Activated T-helper 1 cell treated with anti-CD3 and anti-CD28 coated beads, Interleukin-12 subunit alpha, Interleukin-12 subunit beta, Interleukin-2, Interleukin-4 antibody, amounts not matched to agents 30 ng/mL and 10 ng/mL and 1 ng/mL, durations not matched to agents 14 hours and 24 hours and 36 hours (primary cell): Measurements from ENCODE around the gene CLDN8. TPM values are rescaled to one million over a fixed set of nuclear protein-coding genes. Genes with fewer than 3 reads are reported as not detected.

Experiments used
- DNase-seq: peaks from one replicate; pipeline ENCODE4 v3.0.0; 2021; ENCODE audit warnings: low spot score
- H3K27ac Mint-ChIP-seq: one replicate; pipeline ENCODE4 v1.8.0; 2021; ENCODE audit warnings: mild to moderate bottlenecking, mixed read lengths
- H3K27me3 Mint-ChIP-seq: one replicate; pipeline ENCODE4 v1.8.0; 2022; ENCODE audit warnings: mild to moderate bottlenecking, moderate library complexity, mixed read lengths; ENCODE audit not compliant: insufficient read depth
- H3K36me3 Mint-ChIP-seq: one replicate; pipeline ENCODE4 v1.8.0; 2021; ENCODE audit warnings: low read depth, mixed read lengths
- H3K4me1 Mint-ChIP-seq: one replicate; pipeline ENCODE4 v1.8.0; 2021; ENCODE audit warnings: low read depth, mixed read lengths
- H3K4me3 Mint-ChIP-seq: one replicate; pipeline ENCODE4 v1.8.0; 2021; ENCODE audit warnings: mild to moderate bottlenecking, moderate library complexity, mixed read lengths
- H3K9me3 Mint-ChIP-seq: one replicate; pipeline ENCODE4 v1.8.0; 2021; ENCODE audit warnings: mixed read lengths
- intact Hi-C: fragments of 100-400 bp; cut with micrococcal nuclease; formaldehyde crosslinking; loops from one replicate; pipeline ENCODE4 v1.15.1; 2024
- total RNA-seq: library from RNA; stranded (reverse); gene quantifications from 2 replicates; pipeline ENCODE4 v1.2.3, GENCODE V29; 2022

CLDN8 gene
- total RNA-seq, 1 donor from 2014 or later = not detected

DNA sequence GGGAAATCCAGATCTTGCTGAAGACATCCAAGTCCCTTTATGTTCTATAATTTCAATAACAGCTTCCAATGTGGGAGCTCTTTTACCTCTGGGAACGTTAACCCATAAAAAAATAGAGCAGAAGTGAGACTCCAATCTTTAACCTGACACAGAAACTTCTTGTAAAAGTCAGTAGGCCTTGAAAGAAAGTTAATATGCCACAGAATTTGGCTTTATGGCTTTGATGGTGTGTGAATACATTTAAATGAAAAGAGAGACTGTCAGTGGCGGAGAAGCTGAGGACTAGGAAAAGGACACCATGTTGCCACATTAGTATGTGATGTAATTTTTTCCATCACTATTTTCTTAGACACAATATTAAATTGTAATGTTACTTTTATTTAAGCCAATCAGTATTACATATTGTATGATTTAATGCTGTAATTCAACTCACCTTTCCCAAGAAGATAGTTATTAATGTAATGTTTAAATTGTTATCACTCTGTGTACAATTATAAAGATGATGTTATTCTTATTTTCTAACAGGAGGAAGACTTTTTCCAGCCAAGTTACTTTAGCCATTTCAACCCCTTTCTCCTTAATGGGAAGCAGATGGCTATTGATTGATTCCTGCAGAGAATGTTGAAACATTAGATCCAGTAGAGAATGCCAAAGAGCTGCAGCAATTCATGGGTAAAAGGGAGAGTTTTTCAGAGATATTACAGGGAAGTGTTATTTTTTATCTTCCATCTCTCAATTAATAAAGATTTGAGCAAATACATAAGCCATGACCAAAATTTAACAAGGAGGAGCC lies 17.5 kb upstream of the CLDN8 start:
- Mint-ChIP-seq H3K36me3 (no peaks in the 10 kb centered on the region), H3K4me3 (no peak overlapping the region), H3K27ac (no peak overlapping the region), H3K27me3 (no peaks in the 10 kb centered on the region), H3K4me1 (no peaks in the 10 kb centered on the region), H3K9me3 (no peaks in the 10 kb centered on the region)
- no peak for DNase-seq
- intact Hi-C loops = no loop called here

DNA sequence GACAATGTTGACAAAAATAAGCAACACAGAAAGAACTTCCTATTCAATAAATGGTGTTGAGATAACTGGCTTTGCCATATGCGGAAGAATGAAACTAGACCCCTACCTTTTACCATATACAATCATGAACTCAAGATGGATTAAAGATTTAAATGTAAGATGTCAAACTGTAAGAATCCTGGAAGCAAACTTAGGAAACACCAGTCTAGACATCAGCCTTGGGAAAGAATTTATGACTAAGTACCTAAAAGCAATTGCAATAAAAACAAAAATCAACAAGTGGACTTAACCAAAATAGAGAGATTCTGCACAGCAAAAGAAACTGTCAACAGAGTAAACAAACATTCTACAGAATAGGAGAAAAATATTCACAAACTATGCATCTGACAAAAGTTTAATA lies 16.1 kb upstream of the CLDN8 start:
- no peaks in the 10 kb centered on the region for H3K36me3 Mint-ChIP-seq
- H3K27me3 Mint-ChIP-seq = no peaks in the 10 kb centered on the region
- no peak overlapping the region for H3K27ac Mint-ChIP-seq
- H3K4me1 Mint-ChIP-seq = no peaks in the 10 kb centered on the region
- H3K9me3 Mint-ChIP-seq = no peaks in the 10 kb centered on the region
- DNase-seq = no peak
- no peak overlapping the region for H3K4me3 Mint-ChIP-seq
- intact Hi-C loops = no loop called here

DNA sequence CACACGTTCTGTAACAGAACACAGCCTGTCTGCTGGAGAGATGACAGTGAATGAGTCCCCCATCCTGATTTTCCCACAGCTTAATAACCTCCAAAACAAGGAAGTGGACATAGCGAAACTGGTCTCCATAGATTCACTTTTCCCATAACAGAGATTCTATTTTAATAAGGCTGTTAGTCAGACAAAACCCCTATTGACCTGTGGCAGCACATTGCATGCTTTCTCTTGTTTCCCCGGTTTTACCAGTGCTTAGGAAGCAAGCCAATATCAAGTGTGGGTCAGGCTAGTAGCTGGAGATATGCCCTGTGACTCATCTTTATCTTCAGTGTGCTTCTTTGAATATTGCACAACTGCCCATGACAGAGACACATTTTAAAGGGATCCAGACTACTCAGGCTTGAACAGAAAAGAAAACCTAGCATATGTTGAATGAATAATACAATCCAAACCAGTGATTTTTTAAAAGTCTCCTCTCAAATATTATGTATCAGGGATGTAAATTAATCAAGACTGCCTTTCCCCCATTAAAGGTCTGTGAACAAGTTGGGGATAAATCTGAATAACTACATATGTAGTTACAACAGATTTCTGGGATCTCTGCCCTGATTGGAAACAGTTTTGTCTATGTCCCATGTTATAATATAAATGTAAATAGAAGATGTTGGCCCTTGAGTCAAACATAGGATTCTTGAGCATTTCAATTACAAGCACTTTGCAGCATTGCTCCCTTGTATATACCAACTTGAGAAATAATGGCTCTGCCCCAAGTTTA lies 11.9 kb upstream of the CLDN8 start:
- no peaks in the 10 kb centered on the region for H3K27me3 Mint-ChIP-seq
- H3K36me3 Mint-ChIP-seq = no peaks in the 10 kb centered on the region
- no peaks in the 10 kb centered on the region for H3K9me3 Mint-ChIP-seq
- no peak overlapping the region for H3K27ac Mint-ChIP-seq
- H3K4me1 Mint-ChIP-seq = no peaks in the 10 kb centered on the region
- no peak overlapping the region for H3K4me3 Mint-ChIP-seq
- no peak for DNase-seq
- intact Hi-C loops = no loop called here

DNA sequence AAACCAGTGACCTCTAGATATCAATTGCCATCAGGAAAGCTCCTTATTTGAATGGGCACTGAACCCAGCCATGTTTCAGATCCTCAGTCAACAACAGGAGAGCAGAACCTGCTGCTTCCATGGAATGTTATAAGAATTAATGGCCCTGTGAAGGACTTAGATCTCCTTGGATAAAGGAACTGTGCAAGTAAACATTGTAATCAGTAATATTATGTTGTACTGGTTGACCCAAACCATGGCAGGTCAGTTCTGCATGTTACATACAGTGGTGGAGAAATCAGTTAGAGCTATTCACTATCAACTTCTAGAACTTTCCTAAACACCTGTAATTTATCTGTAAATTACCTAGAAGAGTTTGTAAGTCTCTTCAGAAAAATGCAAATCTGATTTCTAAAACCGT lies 11.2 kb upstream of the CLDN8 start:
- H3K4me3 Mint-ChIP-seq = no peak overlapping the region
- DNase-seq = no peak
- H3K27ac Mint-ChIP-seq = no peak overlapping the region
- no peaks in the 10 kb centered on the region for H3K4me1 Mint-ChIP-seq
- intact Hi-C loops = no loop called here
- H3K36me3 Mint-ChIP-seq = no peaks in the 10 kb centered on the region
- H3K9me3 Mint-ChIP-seq = no peaks in the 10 kb centered on the region
- H3K27me3 Mint-ChIP-seq = no peaks in the 10 kb centered on the region

DNA sequence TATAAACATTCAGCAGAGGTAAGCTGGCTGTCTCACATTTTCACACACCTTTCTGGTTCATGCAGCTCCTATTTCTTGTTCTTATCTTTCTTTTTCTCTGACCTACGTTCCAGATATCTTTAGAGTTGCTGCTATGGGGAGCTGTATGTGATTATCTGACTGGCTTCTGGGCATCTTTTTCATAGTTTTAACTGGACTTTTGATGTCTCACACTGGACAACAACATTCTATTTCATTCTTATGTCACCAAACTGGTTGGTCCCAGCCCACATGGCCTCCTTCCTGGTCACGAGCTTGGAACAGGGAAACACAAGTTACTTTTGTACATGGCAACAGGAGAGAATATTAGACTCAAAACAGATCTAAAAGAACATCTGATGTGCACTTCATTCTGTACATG lies 7.7 kb upstream of the CLDN8 start:
- no peak overlapping the region for H3K4me3 Mint-ChIP-seq
- H3K27me3 Mint-ChIP-seq = no peaks in the 10 kb centered on the region
- no peak overlapping the region for H3K27ac Mint-ChIP-seq
- H3K9me3 Mint-ChIP-seq = no peaks in the 10 kb centered on the region
- no peak for DNase-seq
- no peaks in the 10 kb centered on the region for H3K36me3 Mint-ChIP-seq
- intact Hi-C loops = no loop called here
- no peaks in the 10 kb centered on the region for H3K4me1 Mint-ChIP-seq

DNA sequence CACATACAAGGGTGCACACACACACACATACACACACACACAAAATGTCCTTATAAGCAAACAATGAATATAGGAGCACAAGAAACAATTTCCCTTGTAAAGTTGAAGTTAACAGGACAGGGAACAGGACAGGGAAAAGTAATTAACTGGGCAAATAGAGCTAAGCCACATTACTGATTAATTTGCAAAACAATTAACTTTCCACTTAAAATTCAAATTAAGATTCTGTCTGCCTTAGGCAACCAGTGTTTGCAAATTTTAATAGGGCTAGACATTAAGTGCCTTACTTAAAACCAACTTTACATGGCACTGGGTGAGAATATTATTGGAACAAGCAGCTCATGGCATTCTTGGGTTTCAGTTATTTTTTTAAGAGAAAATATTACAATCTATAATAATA lies 6.8 kb upstream of the CLDN8 start:
- intact Hi-C loops = no loop called here
- H3K4me1 Mint-ChIP-seq = no peaks in the 10 kb centered on the region

DNA sequence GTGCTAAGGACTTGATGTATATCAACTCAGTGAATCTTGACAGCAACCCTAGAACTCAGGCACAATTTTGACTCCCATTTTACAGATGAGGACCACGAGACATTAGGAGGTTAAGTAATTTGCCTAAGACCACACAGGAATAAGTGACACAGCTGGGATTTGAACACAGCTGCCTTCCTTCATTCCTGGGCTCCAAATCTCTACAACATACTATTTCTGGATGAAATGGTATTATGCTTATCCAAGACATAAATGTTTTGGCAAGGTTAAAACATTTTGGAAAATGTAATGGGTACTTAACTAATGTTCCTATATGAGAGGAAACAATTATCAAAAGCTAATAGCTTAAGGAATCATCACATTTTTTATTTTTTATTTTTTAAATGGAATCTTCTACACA lies 4.8 kb downstream of the CLDN8 start:
- Mint-ChIP-seq H3K4me1 (no peaks in the 10 kb centered on the region), H3K36me3 (no peaks in the 10 kb centered on the region), H3K27me3 (no peaks in the 10 kb centered on the region), H3K27ac (no peak overlapping the region), H3K4me3 (no peak overlapping the region), H3K9me3 (no peaks in the 10 kb centered on the region)
- no peak for DNase-seq
- intact Hi-C loops = no loop called here

More for the DNA sequence above, 6.8 kb upstream of the CLDN8 start:
- Mint-ChIP-seq H3K27ac (no peak overlapping the region), H3K9me3 (no peaks in the 10 kb centered on the region), H3K36me3 (no peaks in the 10 kb centered on the region), H3K4me3 (no peak overlapping the region), H3K27me3 (no peaks in the 10 kb centered on the region)
- DNase-seq = no peak

DNA sequence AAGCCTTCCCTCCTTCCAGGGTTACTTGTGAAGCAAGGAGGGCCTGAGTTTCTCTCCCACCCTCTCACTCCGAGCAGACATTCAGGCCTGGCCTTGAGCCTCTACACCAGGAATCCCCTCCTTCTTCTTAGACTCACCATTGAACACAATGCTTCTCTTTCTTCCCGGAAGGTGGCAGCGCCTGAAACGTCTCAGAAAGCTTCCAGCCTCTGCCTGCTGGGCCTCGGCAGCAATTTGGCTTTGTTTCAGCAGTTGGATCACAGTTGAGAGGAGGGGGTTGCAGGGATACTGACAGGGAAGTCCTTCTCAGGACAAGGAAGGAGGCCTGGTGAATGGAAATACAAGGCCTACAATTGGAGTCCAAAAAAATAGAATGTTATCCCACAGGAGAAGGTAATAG lies 6.3 kb downstream of the CLDN8 start:
- no peak for DNase-seq
- Mint-ChIP-seq H3K9me3 (no peaks in the 10 kb centered on the region), H3K27me3 (no peaks in the 10 kb centered on the region), H3K36me3 (no peaks in the 10 kb centered on the region), H3K4me3 (no peak overlapping the region), H3K27ac (no peak overlapping the region), H3K4me1 (no peaks in the 10 kb centered on the region)
- intact Hi-C loops = no loop called here

DNA sequence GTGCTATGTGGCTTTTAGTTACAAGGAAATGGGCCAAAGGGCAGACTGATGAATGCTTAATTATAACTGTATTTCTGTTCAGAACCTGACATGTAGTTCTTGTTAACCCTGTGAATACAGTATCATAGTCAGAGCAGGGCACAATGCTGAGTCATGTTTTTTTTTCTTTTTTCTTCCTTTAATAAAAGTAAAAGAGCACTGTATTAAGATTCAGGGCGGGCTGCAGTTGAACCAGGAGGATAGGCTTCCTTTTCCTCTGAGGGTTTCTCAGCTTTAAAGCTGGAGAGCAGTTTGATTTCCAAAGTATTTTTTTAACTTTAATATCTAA lies 8.7 kb downstream of the CLDN8 start:
- H3K27me3 Mint-ChIP-seq = peaks cover 1% of the 10 kb centered on the region
- no peaks in the 10 kb centered on the region for H3K9me3 Mint-ChIP-seq
- H3K4me3 Mint-ChIP-seq = no peak overlapping the region
- DNase-seq = no peak
- H3K27ac Mint-ChIP-seq = no peak overlapping the region
- H3K36me3 Mint-ChIP-seq = no peaks in the 10 kb centered on the region
- H3K4me1 Mint-ChIP-seq = no peaks in the 10 kb centered on the region
- intact Hi-C loops = no loop called here

DNA sequence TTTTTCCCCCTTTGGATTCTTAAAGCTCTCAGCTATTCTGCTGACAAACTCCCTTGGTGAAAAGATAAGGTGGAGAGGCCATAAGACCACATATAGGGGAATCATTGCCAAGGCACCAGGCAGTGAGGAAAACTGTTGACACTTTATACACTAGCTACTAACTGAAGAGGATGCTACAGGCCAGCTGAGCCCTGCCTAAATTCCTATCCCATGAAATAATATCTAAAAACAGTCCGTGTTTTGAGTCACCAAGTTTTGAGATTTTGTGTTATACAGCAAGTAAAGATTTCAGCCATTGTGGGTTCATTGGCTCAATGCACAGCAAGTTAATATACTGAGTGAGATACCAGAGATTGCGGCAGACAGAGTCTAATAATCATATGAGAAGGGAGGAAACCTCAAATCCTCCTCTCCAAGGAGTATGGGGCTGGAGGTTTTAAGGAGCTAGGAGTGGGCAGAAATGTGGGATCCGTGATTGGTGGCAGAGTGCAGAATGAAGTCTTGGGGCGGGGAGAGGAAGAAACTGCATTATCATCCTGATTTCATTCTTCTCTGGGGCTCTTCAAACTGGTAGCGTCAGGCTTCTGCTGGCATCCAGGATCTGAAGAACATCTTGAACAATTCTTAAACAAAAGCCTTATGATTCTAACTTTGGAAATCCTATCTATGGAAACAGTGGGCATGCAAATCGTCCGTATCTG lies 9.2 kb downstream of the CLDN8 start:
- H3K27me3 Mint-ChIP-seq = peaks cover 1% of the 10 kb centered on the region
- H3K9me3 Mint-ChIP-seq = no peaks in the 10 kb centered on the region
- intact Hi-C loops = no loop called here
- DNase-seq = no peak
- no peaks in the 10 kb centered on the region for H3K36me3 Mint-ChIP-seq
- no peaks in the 10 kb centered on the region for H3K4me1 Mint-ChIP-seq
- H3K27ac Mint-ChIP-seq = no peak overlapping the region
- H3K4me3 Mint-ChIP-seq = no peak overlapping the region

DNA sequence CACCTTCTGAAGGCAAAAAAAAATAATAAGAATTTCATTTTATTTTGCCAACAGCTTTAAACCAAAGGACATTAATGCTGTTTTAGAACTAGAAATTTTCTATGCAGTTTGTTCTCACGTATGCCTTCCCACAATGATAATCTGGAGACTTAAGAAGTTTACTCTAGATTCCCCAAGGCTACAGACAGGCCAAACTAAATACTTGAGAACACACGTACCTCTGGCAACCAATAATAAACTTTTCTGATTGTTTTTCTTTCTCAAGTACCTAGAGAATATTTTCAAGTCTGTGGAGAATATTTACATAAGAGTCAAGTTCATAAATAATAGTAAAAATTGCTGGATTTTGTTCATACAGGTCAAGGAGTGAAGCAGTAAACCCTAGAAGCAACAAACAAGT lies 15.9 kb downstream of the CLDN8 start:
- Mint-ChIP-seq H3K4me1 (no peaks in the 10 kb centered on the region), H3K4me3 (no peak overlapping the region), H3K36me3 (no peaks in the 10 kb centered on the region), H3K27ac (no peak overlapping the region), H3K9me3 (no peaks in the 10 kb centered on the region), H3K27me3 (peaks cover 1% of the 10 kb centered on the region)
- DNase-seq = no peak
- intact Hi-C loops = no loop called here

DNA sequence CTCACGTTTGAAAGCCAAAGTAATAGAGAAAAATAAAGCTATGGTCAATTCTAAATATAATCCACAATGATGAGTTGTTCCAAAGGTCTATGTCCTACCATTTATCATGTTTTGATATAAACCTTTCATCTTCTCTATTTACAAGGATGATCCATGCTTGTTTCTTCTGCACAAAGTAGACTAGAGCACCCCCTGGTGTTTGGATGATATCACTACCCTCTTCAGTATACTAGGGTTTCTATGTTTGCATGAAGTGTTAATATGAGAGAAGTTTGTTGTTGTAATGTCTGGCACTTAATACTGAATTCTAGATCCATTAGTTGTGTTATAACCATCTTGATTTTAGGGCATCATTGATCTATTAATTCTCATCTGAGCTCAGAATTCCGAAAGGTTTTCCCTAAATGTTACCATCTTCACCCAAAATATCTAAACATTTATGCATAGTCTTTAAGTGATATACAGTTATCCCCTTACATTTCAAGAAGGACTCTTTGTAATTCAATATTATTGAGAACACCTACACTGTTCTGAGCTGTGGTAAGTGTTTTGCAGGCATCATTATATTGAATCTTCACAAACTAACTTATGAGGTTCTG lies 21.1 kb downstream of the CLDN8 start:
- Mint-ChIP-seq H3K27me3 (no peaks in the 10 kb centered on the region), H3K36me3 (no peaks in the 10 kb centered on the region), H3K9me3 (no peaks in the 10 kb centered on the region), H3K27ac (no peak overlapping the region), H3K4me3 (no peak overlapping the region), H3K4me1 (no peaks in the 10 kb centered on the region)
- no peak for DNase-seq
- intact Hi-C loops = loop anchor here (1.0 kb wide), 1 partner anchor 150 kb away; no protein-coding TSS in a partner anchor

DNA sequence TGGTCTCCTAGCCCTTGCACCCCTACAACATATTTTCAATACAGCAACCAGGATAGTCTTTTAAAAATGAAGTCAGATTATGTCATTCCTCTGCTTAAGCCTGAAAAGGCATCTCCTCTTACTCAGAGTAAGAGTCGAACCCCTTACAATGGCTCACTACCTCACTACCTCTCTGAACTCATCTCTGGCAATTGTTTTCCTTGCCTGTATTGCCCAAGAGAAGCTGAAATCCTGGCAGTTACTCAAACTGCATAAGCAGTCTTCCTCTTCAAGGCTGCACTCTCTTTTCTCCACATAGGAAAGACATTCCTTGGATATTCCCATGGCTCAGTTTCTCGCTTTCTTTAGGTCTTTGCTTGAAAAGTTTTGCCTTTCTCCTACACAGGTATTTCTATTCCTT lies 22.7 kb downstream of the CLDN8 start:
- no peak overlapping the region for H3K4me3 Mint-ChIP-seq
- no peaks in the 10 kb centered on the region for H3K27me3 Mint-ChIP-seq
- H3K4me1 Mint-ChIP-seq = no peaks in the 10 kb centered on the region
- no peak for DNase-seq
- H3K36me3 Mint-ChIP-seq = no peaks in the 10 kb centered on the region
- H3K27ac Mint-ChIP-seq = no peak overlapping the region
- no peaks in the 10 kb centered on the region for H3K9me3 Mint-ChIP-seq
- intact Hi-C loops = no loop called here
